ENCODE data around the gene SLC22A5.
"Not testable (repeated sequence)": the region's sequence is repeated elsewhere in the genome, so short reads cannot be mapped to it uniquely, and the experiment has no call there.

The SLC22A5 gene

GRCh38 chr5:132388244-132389050 is 18.9 kb downstream of the SLC22A5 start:
- no peak for DNase-seq

- DNase-seq, result no peak
These were observed 19.5 kb downstream of the SLC22A5 start for GRCh38 chr5:132389051-132389331.

- no peak for DNase-seq
These were observed 20.2 kb downstream of the SLC22A5 start for GRCh38 chr5:132389585-132390286.

- DNase-seq, result no peak
These were observed 21.7 kb downstream of the SLC22A5 start for GRCh38 chr5:132391247-132391646.

GRCh38 chr5:132391870-132392269 is 22.4 kb downstream of the SLC22A5 start:
- no peak for DNase-seq

- no peak for DNase-seq
These were observed 22.9 kb downstream of the SLC22A5 start for GRCh38 chr5:132392411-132392810.

- no peak for DNase-seq
These were observed 23.7 kb downstream of the SLC22A5 start for GRCh38 chr5:132392978-132393825.

GRCh38 chr5:132394667-132395259 is 25.3 kb downstream of the SLC22A5 start:
- peak; percentile 72 for DNase-seq

- no peak for DNase-seq
These were observed 27.1 kb downstream of the SLC22A5 start for GRCh38 chr5:132396589-132397031.

GRCh38 chr5:132397224-132397623 is 27.7 kb downstream of the SLC22A5 start:
- no peak for DNase-seq

GRCh38 chr5:132397936-132398675 is 28.6 kb downstream of the SLC22A5 start:
- DNase-seq, result not testable (repeated sequence)

- DNase-seq, result not testable (repeated sequence)
These were observed 34.5 kb downstream of the SLC22A5 start for GRCh38 chr5:132404041-132404440.

- no peak for DNase-seq
These were observed 36.1 kb downstream of the SLC22A5 start for GRCh38 chr5:132405646-132406045.

- no peak for DNase-seq
These were observed 36.8 kb downstream of the SLC22A5 start for GRCh38 chr5:132406144-132406783.

- DNase-seq, result no peak
These were observed 38.5 kb downstream of the SLC22A5 start for GRCh38 chr5:132407970-132408369.

- DNase-seq, result no peak
These were observed 38.9 kb downstream of the SLC22A5 start for GRCh38 chr5:132408456-132408855.

GRCh38 chr5:132408965-132409364 is 39.5 kb downstream of the SLC22A5 start:
- no peak for DNase-seq

GRCh38 chr5:132410451-132411303 is 41.2 kb downstream of the SLC22A5 start:
- peak; percentile 71 for DNase-seq

- DNase-seq, result no peak
These were observed 41.9 kb downstream of the SLC22A5 start for GRCh38 chr5:132411304-132412013.

GRCh38 chr5:132413567-132413966 is 44.1 kb downstream of the SLC22A5 start:
- DNase-seq, result no peak
